Left ventricle myocardium superior (tissue), 1 donor: Measurements from ENCODE around the gene MYH3. TPM values are rescaled to one million over a fixed set of nuclear protein-coding genes. Genes with fewer than 3 reads are reported as not detected.
"Not testable (repeated sequence)": the region's sequence is repeated elsewhere in the genome, so short reads cannot be mapped to it uniquely, and the experiment has no call there.

ENCODE experiments used
- ATAC-seq: fragments of 200-7000 bp; cut with Tn5 transposase; one replicate; pipeline ENCODE4 v1.9.1; 2020; ENCODE audit warnings: mild to moderate bottlenecking, moderate library complexity
- DNase-seq: peaks from one replicate; pipeline ENCODE4 v3.0.0-alpha.2; 2020
- intact Hi-C: fragments of 100-400 bp; cut with micrococcal nuclease; formaldehyde crosslinking; loops from one replicate; pipeline ENCODE4 v1.11.0; 2022
- long read RNA-seq: library from polyadenylated mRNA; unstranded; transcript quantifications from one replicate; pipeline ENCODE4 v2.0.0, GENCODE V29; 2021
- total RNA-seq: library from RNA; stranded (reverse); fragmentation: NEBNext Ultra II Directional; extraction: Animal tissue kit (Norgen Biotek cat#: 25700); gene quantifications from one replicate; pipeline ENCODE4 v1.2.1, GENCODE V29; 2021
- donor health status: DM: no; HTN: yes; CAD: no; lungs with severe emphysema.

Gene MYH3
- 0.87 TPM for total RNA-seq
- long read RNA-seq: 0 reads

DNA sequence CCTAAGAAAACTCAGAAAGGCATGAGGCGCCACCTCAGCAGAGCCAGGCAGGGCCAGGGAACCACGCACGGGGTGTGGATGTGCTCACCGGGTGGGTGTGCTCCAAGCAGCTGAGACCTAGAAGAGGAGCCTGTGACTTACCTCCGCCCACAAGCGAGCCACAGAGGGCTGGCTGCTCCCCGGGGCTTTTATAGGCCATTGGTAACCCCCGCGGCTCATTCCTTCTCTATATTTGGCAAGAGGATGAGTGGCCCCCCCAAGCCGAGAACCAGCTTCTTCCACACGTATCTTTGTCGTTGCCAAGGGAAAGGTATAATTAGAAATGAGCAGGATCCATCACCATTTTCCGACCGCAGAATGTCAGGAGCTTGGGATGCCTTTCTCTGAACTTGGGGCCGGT lies at the start of gene MYH3:
TSS of gene MYH3 (minus strand) at position 162 of the 400 bp plus-strand sequence. CDS start 2,245 bp downstream, outside the sequence.
- ATAC-seq (no peak), DNase-seq (no peak)
- intact Hi-C loops: no loop called here

DNA sequence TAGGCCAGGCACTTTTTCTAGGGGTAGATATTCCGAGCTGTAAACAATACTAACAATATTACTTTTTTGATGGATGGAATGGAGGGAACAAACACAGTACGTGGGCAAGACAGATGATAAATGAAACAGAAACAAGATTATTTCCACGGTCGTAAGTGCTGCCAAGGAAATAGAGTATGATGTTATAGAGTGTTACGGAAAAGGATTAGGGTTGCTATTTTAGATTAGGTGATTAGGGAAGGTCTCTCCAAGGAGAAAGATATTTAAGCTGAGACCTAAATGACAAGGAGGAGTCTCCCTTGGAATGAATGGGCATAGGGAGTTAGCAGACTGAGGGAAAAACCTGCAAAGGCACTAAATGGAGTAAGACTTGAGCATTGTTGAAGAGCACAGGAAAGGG lies 48.6 kb upstream of the MYH3 start:
- ATAC-seq (no peak), DNase-seq (no peak)
- intact Hi-C loops: no loop called here

GRCh38 chr17:10702574-10702973 lies 45.5 kb upstream of the MYH3 start:
- DNase-seq (no peak), ATAC-seq (no peak)
- intact Hi-C loops: no loop called here

DNA sequence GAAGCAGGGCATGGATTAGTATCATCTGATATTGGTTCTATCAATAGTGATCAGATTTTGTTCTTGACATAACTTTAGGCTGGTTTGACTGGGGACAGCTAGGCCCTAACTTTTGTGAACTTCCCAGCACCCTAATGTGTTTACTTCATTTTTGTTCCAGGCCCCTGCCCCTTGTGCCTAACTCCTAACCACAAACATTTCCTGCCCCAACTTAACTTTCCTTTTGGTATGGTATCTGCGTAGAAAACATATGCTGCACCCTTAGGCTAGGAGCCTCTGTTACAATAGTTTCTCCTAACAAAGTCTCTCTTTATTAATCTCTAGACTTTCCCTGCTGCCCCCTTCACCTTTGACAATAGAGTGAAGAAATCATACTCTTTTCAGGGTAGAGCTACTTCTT lies 42.7 kb upstream of the MYH3 start:
- DNase-seq: no peak
- intact Hi-C loops: no loop called here
- no peak for ATAC-seq

DNA sequence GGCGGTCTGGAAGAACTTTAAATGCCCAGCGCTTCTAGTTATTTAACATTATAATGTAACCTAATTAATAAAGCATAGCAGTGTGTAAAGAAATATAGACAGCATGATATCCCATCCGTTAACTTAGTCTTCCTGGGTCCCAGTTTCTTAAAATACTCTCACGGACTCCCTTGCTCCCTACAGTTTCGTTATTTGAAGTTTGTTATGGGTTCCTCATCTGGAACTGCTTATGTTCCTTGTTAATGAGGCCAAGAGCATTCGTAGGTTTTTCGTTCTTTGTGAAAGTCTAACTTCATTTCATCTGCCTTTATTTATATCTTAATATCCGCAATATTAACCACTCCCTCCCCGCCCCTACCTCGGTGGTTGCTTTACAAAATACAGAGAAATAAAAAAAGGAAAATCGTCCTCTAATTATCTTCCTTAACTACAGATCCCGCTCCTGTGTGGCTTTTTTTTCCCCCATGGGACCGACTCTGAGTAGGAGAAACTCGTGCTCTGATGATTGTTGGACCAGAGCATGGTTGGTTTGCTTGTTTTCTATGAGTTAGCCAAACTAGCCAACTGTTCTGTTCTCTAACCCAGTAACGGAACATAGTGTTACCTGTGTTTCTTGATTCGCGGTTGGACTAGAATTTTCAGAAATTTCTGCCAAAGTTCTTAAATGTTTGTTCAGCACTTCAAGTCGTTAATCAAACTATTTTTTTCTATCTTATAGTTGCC lies 41.1 kb upstream of the MYH3 start:
- intact Hi-C loops: no loop called here
- ATAC-seq (peak; percentile 10), DNase-seq (no peak)

- DNase-seq (peak; percentile 96), ATAC-seq (peak; percentile 99)
- intact Hi-C loops: no loop called here
Measured at GRCh38 chr17:10697092-10698081, 40.3 kb upstream of the MYH3 start, which contains the start of the genes ADPRM and SCO1. Gene ADPRM, plus strand, starts transcription at chr17:10697594. Its CDS starts 7,333 bp downstream, at chr17:10704927. Gene SCO1, minus strand, starts transcription at chr17:10697533. Its CDS starts 26 bp downstream, at chr17:10697507.

DNA sequence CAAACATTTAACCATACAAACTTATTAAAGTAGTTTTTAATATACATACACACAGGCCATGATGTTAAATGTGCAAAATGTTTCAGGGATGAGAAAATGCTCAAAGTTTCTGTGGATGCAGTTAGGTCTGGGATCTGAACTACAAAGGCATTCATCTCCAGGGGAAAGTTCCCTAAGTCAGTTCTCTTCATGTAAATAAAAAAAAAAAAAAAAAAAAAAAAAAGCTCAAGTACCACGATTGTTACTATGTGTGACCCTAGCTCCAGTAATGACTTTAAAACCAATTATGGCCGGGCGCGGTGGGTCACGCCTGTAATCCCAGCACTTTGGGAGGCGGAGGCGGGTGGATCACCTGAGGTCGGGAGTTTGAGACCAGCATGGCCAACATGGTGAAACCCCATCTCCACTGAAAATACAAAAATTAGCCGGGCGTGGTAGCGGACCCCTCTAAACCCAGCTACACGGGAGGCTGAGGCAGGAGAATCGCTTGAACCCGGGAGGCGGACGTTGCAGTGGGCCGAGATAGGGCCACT lies 38.8 kb upstream of the MYH3 start:
- intact Hi-C loops, ATAC-seq, DNase-seq: not testable (repeated sequence)

DNA sequence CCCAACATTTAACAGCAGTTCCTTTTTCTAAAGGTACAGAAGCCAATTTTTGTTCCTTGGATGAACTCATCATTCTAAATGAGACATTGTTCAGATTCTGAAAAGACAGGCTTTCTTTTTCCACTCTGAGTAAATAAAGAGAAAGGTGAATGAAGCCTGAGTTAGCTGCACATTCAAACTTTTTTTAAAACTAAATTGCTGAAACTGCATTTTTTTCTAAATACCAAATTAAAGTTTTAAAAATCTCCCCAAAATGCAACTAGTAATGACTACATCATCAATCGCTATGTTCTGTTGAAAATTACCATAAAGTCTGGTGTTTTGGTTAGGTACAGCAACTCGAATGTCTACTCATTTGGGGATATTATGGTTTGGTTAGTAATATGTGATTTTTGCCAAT lies 30.4 kb upstream of the MYH3 start:
- ATAC-seq (no peak), DNase-seq (no peak)
- intact Hi-C loops: no loop called here

DNA sequence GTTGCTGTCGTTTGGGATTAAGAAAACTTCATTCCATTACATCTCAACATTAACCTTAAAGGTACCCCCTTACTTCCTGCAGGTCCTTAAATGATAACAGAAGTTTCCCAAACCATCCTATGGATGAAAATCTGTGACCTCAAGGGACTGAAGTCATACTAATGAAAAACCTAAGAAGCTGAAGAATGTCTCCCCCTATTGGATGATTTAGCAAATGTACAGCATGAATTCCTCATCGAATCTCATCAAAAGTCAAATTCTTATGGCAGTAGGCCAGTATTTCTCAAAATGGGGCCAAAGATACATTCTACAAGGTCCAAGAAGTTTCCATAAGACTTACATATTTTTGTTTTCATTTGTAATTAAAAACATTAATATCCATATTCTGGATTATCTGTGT lies 26.7 kb upstream of the MYH3 start:
- DNase-seq (no peak), ATAC-seq (no peak)
- intact Hi-C loops: no loop called here

- DNase-seq (no peak), ATAC-seq (no peak)
- intact Hi-C loops: no loop called here
Measured at GRCh38 chr17:10681866-10682446, 24.8 kb upstream of the MYH3 start.

DNA sequence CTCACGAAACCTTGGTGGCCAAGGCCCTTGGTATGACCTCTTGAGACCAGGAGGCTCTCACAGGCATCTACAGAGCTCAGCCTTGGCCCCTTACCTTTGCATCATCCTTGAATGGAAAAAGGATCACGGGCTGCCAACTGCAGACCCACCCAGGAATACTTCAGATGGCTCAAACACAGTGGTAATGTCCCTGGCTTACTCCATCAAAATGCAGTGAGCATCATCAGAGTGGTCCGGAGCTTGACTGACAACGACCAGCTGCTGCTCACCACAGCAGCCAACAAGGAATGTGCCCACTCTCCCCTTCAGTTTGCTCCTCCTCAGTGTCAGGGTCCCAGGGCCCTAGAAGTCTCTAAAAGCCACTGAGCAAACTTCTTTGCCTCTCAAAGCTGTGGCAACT lies 17.6 kb upstream of the MYH3 start:
- ATAC-seq (no peak), DNase-seq (no peak)
- intact Hi-C loops: no loop called here

GRCh38 chr17:10673312-10673711 lies 16.2 kb upstream of the MYH3 start:
- intact Hi-C loops: no loop called here
- ATAC-seq: no peak
- no peak for DNase-seq

- ATAC-seq (no peak), DNase-seq (no peak)
- intact Hi-C loops: no loop called here
Measured at GRCh38 chr17:10668775-10669174, 11.7 kb upstream of the MYH3 start.

DNA sequence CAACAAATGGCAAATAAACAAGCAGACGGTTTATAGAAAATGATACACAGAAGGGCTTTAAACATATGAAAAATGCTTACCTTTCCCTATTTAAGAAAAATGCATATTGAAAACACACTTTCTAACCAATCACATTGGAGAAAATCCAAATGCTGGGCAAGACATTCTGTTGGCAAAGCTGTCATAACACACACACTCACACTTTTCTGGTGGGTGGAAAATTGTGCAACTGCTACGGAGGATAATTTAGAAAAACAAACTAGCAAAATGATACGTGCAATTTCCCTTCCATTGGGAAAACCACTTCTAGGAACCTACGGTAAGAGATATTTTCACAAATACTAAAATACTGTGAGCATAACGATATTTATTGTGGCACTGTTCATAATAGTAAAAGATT lies 9.8 kb upstream of the MYH3 start:
- intact Hi-C loops: no loop called here
- DNase-seq (no peak), ATAC-seq (no peak)

DNA sequence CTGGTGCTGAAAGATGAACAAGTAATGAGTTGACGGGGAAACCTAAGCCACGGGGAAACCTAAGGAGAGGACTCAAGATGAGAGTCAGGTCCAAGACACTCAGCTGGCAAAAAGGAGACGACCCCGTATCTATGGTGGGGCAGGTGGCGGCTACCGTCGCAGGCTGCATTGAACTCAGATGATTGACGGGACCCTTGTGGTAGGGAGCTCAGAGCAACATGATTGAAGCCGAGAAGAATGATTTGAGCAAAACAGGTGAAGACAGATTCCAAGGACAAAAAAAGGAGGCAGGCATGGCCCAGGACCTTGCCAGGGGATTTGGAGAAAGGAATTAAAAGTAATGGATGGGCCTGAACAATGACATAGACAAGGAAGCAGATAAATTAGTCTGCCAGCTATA lies 7.5 kb upstream of the MYH3 start:
- no peak for DNase-seq
- no peak for ATAC-seq
- intact Hi-C loops: no loop called here

DNA sequence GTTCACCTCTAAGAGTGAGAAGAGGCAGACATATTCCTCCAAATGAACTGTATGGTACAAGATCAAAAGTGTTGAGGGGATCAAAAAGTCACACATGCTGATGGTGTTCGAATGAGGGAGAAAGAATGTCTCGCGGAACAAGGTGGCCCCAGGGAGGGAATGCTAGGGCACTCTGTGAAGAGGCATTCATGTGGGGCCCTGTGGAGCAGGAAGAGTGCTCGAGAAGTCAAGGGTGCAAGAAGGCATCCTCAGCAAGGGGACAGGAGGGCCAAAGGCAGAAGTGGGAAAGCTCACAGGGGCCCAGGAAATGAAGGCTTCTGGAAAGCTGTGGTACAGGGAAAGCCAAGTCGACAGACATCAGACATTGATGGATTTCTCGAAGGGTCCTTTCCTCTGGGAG lies 6.1 kb upstream of the MYH3 start:
- DNase-seq (no peak), ATAC-seq (no peak)
- intact Hi-C loops: no loop called here

DNA sequence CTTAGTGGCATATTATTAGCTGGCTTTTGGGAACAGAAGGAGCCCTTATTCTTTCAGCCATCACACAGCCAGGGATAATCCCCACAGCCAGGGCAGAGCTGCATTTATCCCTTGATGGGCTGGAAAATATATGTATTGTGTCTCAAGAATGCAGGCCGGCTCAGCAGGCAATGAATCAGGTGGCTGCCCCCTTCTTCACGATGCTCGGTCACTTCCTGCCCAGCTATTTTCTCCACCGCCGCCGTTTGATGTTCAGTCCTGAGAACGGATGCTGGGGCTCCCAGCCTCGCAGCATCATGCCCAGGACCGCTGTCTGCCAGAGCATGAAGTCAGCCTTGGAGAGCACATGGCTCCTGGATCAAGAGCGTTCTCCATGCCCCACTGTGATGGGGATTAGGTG lies 4.3 kb upstream of the MYH3 start:
- ATAC-seq: no peak
- DNase-seq: no peak
- intact Hi-C loops: no loop called here

- intact Hi-C loops: no loop called here
- ATAC-seq: no peak
- no peak for DNase-seq
Measured at GRCh38 chr17:10657879-10658278, 770 bp upstream of the MYH3 start.

DNA sequence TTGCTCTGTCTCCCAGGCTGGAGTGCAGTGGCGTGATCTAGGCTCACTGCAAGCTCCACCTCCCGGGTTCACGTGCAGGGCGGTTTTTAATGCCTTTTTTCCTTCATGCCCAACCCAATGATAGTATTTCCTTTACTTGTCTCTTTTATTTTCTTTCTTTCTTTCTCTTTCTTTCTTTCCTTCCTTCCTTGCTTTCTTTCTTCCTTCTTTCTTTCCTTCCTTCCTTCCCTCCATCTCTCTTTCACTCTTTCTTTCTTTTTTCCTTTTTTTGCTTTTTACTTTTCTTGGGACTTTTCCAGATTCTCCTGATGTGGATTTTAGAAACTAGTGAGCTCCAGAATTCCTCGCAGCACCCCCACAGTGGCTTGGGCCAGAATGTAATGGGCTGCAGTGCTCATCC lies 3.1 kb downstream of the MYH3 start:
- DNase-seq (no peak), ATAC-seq (no peak)
- intact Hi-C loops: no loop called here
